GM23338 (cell line): Measurements from ENCODE around the gene SMURF1.

Experiments used
- CREB1 ChIP-seq: fragments of 250-450 bp; sonication (Bioruptor Pico); IDR thresholded peaks from 2 replicates; pipeline ENCODE4 v1.5.0; 2020; ENCODE audit warnings: low read depth, mild to moderate bottlenecking, moderate library complexity
- CTCF ChIP-seq, 2 experiments: fragments of 200-600 bp in 1 of 2; sonication (generic) in 1 of 2; conservative IDR thresholded peaks; 2 replicates each; pipeline versions ENCODE4 v1.5.1 to v1.6.1; 2016 to 2017; ENCODE audit warnings: antibody characterized with exemption in 2 of 2, low read depth in 2 of 2, mild to moderate bottlenecking in 2 of 2, moderate library complexity in 1 of 2
- ETS1 ChIP-seq: IDR thresholded peaks from 2 replicates; pipeline ENCODE4 v1.6.1; 2016; ENCODE audit warnings: antibody characterized with exemption
- EZH2 ChIP-seq: fragments of 200-600 bp; sonication (generic); IDR thresholded peaks from one replicate; pipeline ENCODE4 v1.8.0; 2017; ENCODE audit warnings: antibody characterized with exemption, mild to moderate bottlenecking, low read depth; ENCODE audit not compliant: unreplicated experiment
- EZH2phosphoT487 ChIP-seq: fragments of 200-600 bp; sonication (generic); IDR thresholded peaks from one replicate; pipeline ENCODE4 v1.8.1; 2018; ENCODE audit warnings: antibody characterized with exemption; ENCODE audit not compliant: unreplicated experiment
- JUNB ChIP-seq: IDR thresholded peaks from one replicate; pipeline ENCODE4 v1.6.1; 2016; ENCODE audit warnings: antibody characterized with exemption; ENCODE audit not compliant: unreplicated experiment
- POLR2AphosphoS5 ChIP-seq: IDR thresholded peaks from 2 replicates; pipeline ENCODE4 v1.6.1; 2016; ENCODE audit warnings: antibody characterized with exemption, low read depth
- REST ChIP-seq: IDR thresholded peaks from one replicate; pipeline ENCODE4 v1.6.1; 2018; ENCODE audit warnings: antibody characterized with exemption; ENCODE audit not compliant: unreplicated experiment
- STAT1 ChIP-seq: IDR thresholded peaks from one replicate; pipeline ENCODE4 v1.6.1; 2016; ENCODE audit warnings: antibody characterized with exemption; ENCODE audit not compliant: unreplicated experiment
- ZNF462 ChIP-seq: fragments of 250-450 bp; sonication (Bioruptor Pico); IDR thresholded peaks from 2 replicates; pipeline ENCODE4 v1.5.0; 2020; ENCODE audit warnings: mild to moderate bottlenecking, moderate library complexity

GRCh38 chr7:99102809-99103690, 40.9 kb downstream of the SMURF1 start:
- TF ChIP-seq JUNB, result no peak
- TF ChIP-seq POLR2AphosphoS5, result no peak
- TF ChIP-seq CTCF (conservative IDR thresholded peaks at IDR 0.05; ENCODE audit: low read depth in 2 of 2), result no peak
- TF ChIP-seq ZNF462, result no peak
- TF ChIP-seq EZH2, result no peak
- TF ChIP-seq CREB1, result no peak
- TF ChIP-seq EZH2phosphoT487, result no peak
- TF ChIP-seq REST, result no peak
- no peak for TF ChIP-seq STAT1
- TF ChIP-seq ETS1, result no peak
